H1 (cell line): ENCODE data around the gene MED12L. TPM values are rescaled to one million over a fixed set of nuclear protein-coding genes. Genes with fewer than 3 reads are reported as not detected.

Source experiments
- CTCF ChIA-PET: fragments of 300-600 bp; sonication (Branson Sonifier 250); formaldehyde crosslinking; loops from one replicate; lab custom pipeline; 2021; ENCODE audit not compliant: partially characterized antibody; lab: Charles Lee
- POLR2A ChIA-PET: fragments of 300-600 bp; sonication (Branson Sonifier 250); formaldehyde crosslinking; loops from one replicate; lab custom pipeline; 2021; ENCODE audit warnings: inconsistent platforms; ENCODE audit not compliant: partially characterized antibody; lab: Charles Lee
- DNase-seq, 2 experiments: peaks; one replicate each; pipeline versions ENCODE4 v3.0.0 to v3.0.0-alpha.2; 2010 to 2022; ENCODE audit warnings: low spot score in 2 of 2, low read depth in 1 of 2, mixed read lengths in 1 of 2
- FAIRE-seq: peaks from 2 replicates; lab custom pipeline; 2011; peaks lifted over from hg19 to GRCh38; lab: Jason Lieb, UNC
- H2AFZ ChIP-seq: 2 replicates; pipeline ENCODE4 v1.8.1; 2012; ENCODE audit warnings: low read length, inconsistent platforms
- H2AK5ac ChIP-seq: 2 replicates; pipeline ENCODE4 v1.6.1; 2013; ENCODE audit warnings: low read depth, low read length
- H2BK120ac ChIP-seq: replicated peaks from 2 replicates; pipeline ENCODE3; 2013; ENCODE audit warnings: low read depth, low read length, inconsistent platforms
- H2BK12ac ChIP-seq: 2 replicates; pipeline ENCODE4 v1.6.1; 2013; ENCODE audit warnings: low read depth, low read length
- H2BK15ac ChIP-seq: 2 replicates; pipeline ENCODE4 v1.6.1; 2013; ENCODE audit warnings: low read length
- H2BK20ac ChIP-seq: 2 replicates; pipeline ENCODE4 v1.6.1; 2013; ENCODE audit warnings: low read length
- H2BK5ac ChIP-seq: 2 replicates; pipeline ENCODE4 v1.6.1; 2013; ENCODE audit warnings: low read depth, low read length
- H3K14ac ChIP-seq: 2 replicates; pipeline ENCODE4 v1.6.1; 2013; ENCODE audit warnings: inconsistent platforms; ENCODE audit not compliant: insufficient read length
- H3K18ac ChIP-seq: 2 replicates; pipeline ENCODE4 v1.6.1; 2013; ENCODE audit warnings: low read length; ENCODE audit errors: extremely low read depth
- H3K23ac ChIP-seq: 2 replicates; pipeline ENCODE4 v1.6.1; 2013; ENCODE audit warnings: inconsistent platforms; ENCODE audit not compliant: insufficient read length
- H3K23me2 ChIP-seq: 2 replicates; pipeline ENCODE4 v1.6.1; 2013; ENCODE audit warnings: low read depth, low read length
- H3K27ac ChIP-seq: 2 replicates; pipeline ENCODE4 v1.6.1; 2011; ENCODE audit warnings: low read depth, low read length, inconsistent platforms
- H3K27me3 ChIP-seq, 4 experiments: replicated peaks in 1 of 4; 1 replicate in 1 of 4; 2 replicates in 3 of 4; pipeline versions ENCODE4 v1.6.1 to v1.8.1; 2011 to 2013; ENCODE audit warnings: low read length in 3 of 4, mild to moderate bottlenecking in 3 of 4, inconsistent platforms in 2 of 4, mixed read lengths in 2 of 4, moderate library complexity in 1 of 4; ENCODE audit not compliant: control insufficient read depth in 3 of 4, insufficient read depth in 3 of 4; ENCODE audit errors: extremely low read depth in 1 of 4
- H3K36me3 ChIP-seq, 4 experiments: 2 replicates each; pipeline versions ENCODE4 v1.6.1 to v1.8.1; 2011 to 2013; ENCODE audit warnings: mild to moderate bottlenecking in 4 of 4, low read length in 3 of 4, moderate library complexity in 2 of 4, control low read depth in 1 of 4, inconsistent platforms in 1 of 4; ENCODE audit not compliant: insufficient read depth in 4 of 4, control insufficient read depth in 2 of 4
- H3K4ac ChIP-seq: replicated peaks from 2 replicates; pipeline ENCODE3; 2013; ENCODE audit warnings: low read length, low read depth, mixed read lengths, inconsistent platforms; ENCODE audit not compliant: insufficient read length
- H3K4me1 ChIP-seq, 4 experiments: replicated peaks in 1 of 4; 1 replicate in 1 of 4; 2 replicates in 3 of 4; pipeline versions ENCODE4 v1.6.1 to v1.8.1; 2011 to 2013; ENCODE audit warnings: low read length in 3 of 4, inconsistent platforms in 2 of 4, mixed read lengths in 1 of 4; ENCODE audit not compliant: insufficient read depth in 4 of 4, control insufficient read depth in 3 of 4
- H3K4me2 ChIP-seq, 2 experiments: 2 replicates each; pipeline versions ENCODE4 v1.6.1 to v1.8.1; 2011 to 2013; ENCODE audit warnings: low read depth in 2 of 2, low read length in 2 of 2, control low read depth in 1 of 2, inconsistent platforms in 1 of 2, mild to moderate bottlenecking in 1 of 2; ENCODE audit not compliant: insufficient read depth in 1 of 2
- H3K4me3 ChIP-seq, 4 experiments: fragments of 200-600, 300-600 bp in 1 of 4; sonication (generic), shearing (Covaris generic), sonication (Bioruptor Twin) in 1 of 4; 2 replicates each; pipeline versions ENCODE4 v1.5.1 to v1.8.1; 2011 to 2016; ENCODE audit warnings: low read length in 4 of 4, low read depth in 3 of 4, control low read depth in 2 of 4, inconsistent platforms in 2 of 4, mild to moderate bottlenecking in 2 of 4, mixed read lengths in 1 of 4, moderate library complexity in 1 of 4; ENCODE audit not compliant: insufficient read depth in 2 of 4; ENCODE audit errors: extremely low read depth in 1 of 4
- H3K56ac ChIP-seq: replicated peaks from 2 replicates; pipeline ENCODE3; 2013; ENCODE audit warnings: low read depth, mild to moderate bottlenecking, mixed read lengths, low read length, inconsistent platforms; ENCODE audit not compliant: insufficient read length
- H3K79me1 ChIP-seq: 2 replicates; pipeline ENCODE4 v1.6.1; 2013; ENCODE audit warnings: low read depth, low read length, control low read depth
- H3K79me2 ChIP-seq, 2 experiments: 2 replicates each; pipeline versions ENCODE4 v1.6.1 to v1.8.1; 2012 to 2013; ENCODE audit warnings: low read length in 2 of 2, mild to moderate bottlenecking in 2 of 2, inconsistent platforms in 1 of 2; ENCODE audit not compliant: insufficient read depth in 2 of 2, control insufficient read depth in 1 of 2
- H3K9ac ChIP-seq, 4 experiments: replicated peaks in 1 of 4; 1 replicate in 1 of 4; 2 replicates in 3 of 4; pipeline versions ENCODE4 v1.6.1 to v1.8.1; 2011 to 2013; ENCODE audit warnings: low read depth in 3 of 4, low read length in 3 of 4, control low read depth in 2 of 4, mild to moderate bottlenecking in 2 of 4, moderate library complexity in 2 of 4, inconsistent platforms in 1 of 4; ENCODE audit errors: extremely low read depth in 1 of 4
- H3K9me3 ChIP-seq, 2 experiments: 2 replicates each; pipeline versions ENCODE4 v1.6.1 to v1.8.1; 2012 to 2013; ENCODE audit warnings: mild to moderate bottlenecking in 2 of 2, moderate library complexity in 2 of 2, control low read depth in 1 of 2, inconsistent platforms in 1 of 2, low read depth in 1 of 2, low read length in 1 of 2, mixed read lengths in 1 of 2; ENCODE audit not compliant: insufficient read depth in 2 of 2
- H4K20me1 ChIP-seq, 2 experiments: replicated peaks in 1 of 2; 2 replicates each; pipeline versions ENCODE3 to v1.8.1; 2011 to 2013; ENCODE audit warnings: inconsistent platforms in 2 of 2, low read length in 2 of 2, mild to moderate bottlenecking in 1 of 2; ENCODE audit not compliant: insufficient read depth in 2 of 2, control insufficient read depth in 1 of 2
- H4K5ac ChIP-seq: 2 replicates; pipeline ENCODE4 v1.6.1; 2013; ENCODE audit warnings: low read length, low read depth, mixed read lengths, inconsistent platforms; ENCODE audit not compliant: insufficient read length
- H4K8ac ChIP-seq: 2 replicates; pipeline ENCODE4 v1.8.0; 2013; ENCODE audit warnings: mild to moderate bottlenecking, moderate library complexity, low read length, inconsistent platforms; ENCODE audit not compliant: insufficient read depth; ENCODE audit errors: extremely low read depth
- H4K91ac ChIP-seq: replicated peaks from 2 replicates; pipeline ENCODE3; 2013; ENCODE audit warnings: low read length, mixed read lengths, inconsistent platforms; ENCODE audit not compliant: insufficient read length
- E2F6 ChIP-seq: IDR thresholded peaks from 2 replicates; pipeline ENCODE4 v1.6.1; 2012; ENCODE audit warnings: inconsistent platforms
- KDM5A ChIP-seq: fragments of 200-600 bp; IDR thresholded peaks from 2 replicates; pipeline ENCODE4 v1.7.1; 2012; ENCODE audit warnings: mild to moderate bottlenecking, low read length, inconsistent platforms, mixed read lengths
- WGBS, 2 experiments: shearing (Covaris generic) in 1 of 2; methylation state at CpG; one replicate each; pipeline versions ENCODE4 v1.1.6 to v1.1.7; 2013 to 2015; ENCODE audit warnings: low lambda C conversion rate in 2 of 2, mixed read lengths in 2 of 2, inconsistent platforms in 1 of 2, low coverage in 1 of 2, missing lambda C conversion rate in 1 of 2; ENCODE audit not compliant: insufficient replicate concordance in 2 of 2, insufficient coverage in 1 of 2, insufficient read length in 1 of 2; ENCODE audit errors: extremely low coverage in 1 of 2, missing lambda C conversion rate in 1 of 2; 5-methylcytosine and 5-hydroxymethylcytosine counted together
- polyA plus RNA-seq, 7 experiments: library from polyadenylated mRNA; depleted of rRNA in 3 of 7; stranded (reverse) in 5 of 7; unstranded in 2 of 7; fragments of >200 nt in 5 of 7; fragments of 200-250 nt in 2 of 7; gene quantifications; 1 replicate in 5 of 7; 2 replicates in 1 of 7; 4 replicates in 1 of 7; pipeline versions ENCODE4 v1.2.1 to v1.2.3, GENCODE V29; 2011 to 2013; ENCODE audit warnings: missing spikeins in 2 of 7, mixed read lengths in 2 of 7
- total RNA-seq: library from RNA; stranded (reverse); fragmentation: NEBNext Ultra II Directional; extraction: Animal tissue kit (Norgen Biotek cat#: 25700); gene quantifications from 2 replicates; pipeline ENCODE4 v1.2.1, GENCODE V29; 2021

The MED12L gene
- total and polyA plus RNA-seq, 2 of the 8 experiments (the other 6 are each of a cell fraction or from before 2014, with no cell fraction given), result 3.6 to 26.2 TPM

- H3K14ac ChIP-seq, result no peak overlapping the region
- peak overlapping the region; percentile 31; the same call in 1 of the 2 replicates for H2BK5ac ChIP-seq
- no peak overlapping the region for H3K18ac ChIP-seq
- no peaks in the 10 kb centered on the region for H3K9me3 ChIP-seq
- H2AFZ ChIP-seq, result no peak overlapping the region
- H3K23me2 ChIP-seq, result no peaks in the 10 kb centered on the region
- H3K23ac ChIP-seq, result no peak overlapping the region
- peak overlapping the region; percentile 80; the same call in 1 of the 2 replicates for H2BK20ac ChIP-seq
- no peak overlapping the region for H4K91ac ChIP-seq
- DNase-seq, result no peak
- peak overlapping the region; percentile 6 for H4K5ac ChIP-seq
- no peak overlapping the region for H4K8ac ChIP-seq
- H3K9ac ChIP-seq, result no peak overlapping the region
- peak overlapping the region in 1 of 4 experiments; percentile 29; a peak in 1 of 8 replicates for H3K4me3 ChIP-seq
- peak overlapping the region; percentile 48 to 68 for H3K4me2 ChIP-seq
- H3K4me1 ChIP-seq, result peaks cover 3 to 9% (median 5%) of the 10 kb centered on the region in 4 experiments
- no peaks in the 10 kb centered on the region for H4K20me1 ChIP-seq
- POLR2A ChIA-PET, result no interaction called here
- H2BK120ac ChIP-seq, result no peak overlapping the region
- no peak overlapping the region for H3K27ac ChIP-seq
- no peak overlapping the region for H2BK15ac ChIP-seq
- FAIRE-seq, result peak; percentile 58
- H2AK5ac ChIP-seq, result no peak overlapping the region
- H2BK12ac ChIP-seq, result no peak overlapping the region
- no peak overlapping the region for H3K4ac ChIP-seq
- no peak overlapping the region for H3K56ac ChIP-seq
- H3K79me1 ChIP-seq, result no peaks in the 10 kb centered on the region
- H3K79me2 ChIP-seq, result no peaks in the 10 kb centered on the region
- WGBS, 2 experiments, result 4% methylated on average over 3 of the region's 3 CpGs; no CpG with 5 or more reads in 1 of the 2 experiments
- CTCF ChIA-PET, result interaction anchor here (0.7 to 1.5 kb wide), 3 partner anchors 11 to 501 kb away, joined by 3 read pairs; no protein-coding TSS in a partner anchor
- peaks cover 0 to 12% (median 1%) of the 10 kb centered on the region in 4 experiments; a peak in 4 of 8 replicates for H3K36me3 ChIP-seq
- no peaks in the 10 kb centered on the region for H3K27me3 ChIP-seq
- TF ChIP-seq KDM5A (no peak), E2F6 (no peak)
Observed at GRCh38 chr3:151393146-151393830, 307.8 kb downstream of the MED12L start.
